Fibroblast of gingiva (primary cell): ENCODE data around the gene NSG1.
"Not testable (repeated sequence)": the region's sequence is repeated elsewhere in the genome, so short reads cannot be mapped to it uniquely, and the experiment has no call there.

Experiments used
- DNase-seq: peaks from one replicate; pipeline ENCODE4 v3.0.0-alpha.2; 2011; ENCODE audit warnings: low read depth

The NSG1 gene

GRCh38 chr4:4386736-4387392 lies at the start of gene NSG1:
Gene NSG1, plus strand, starts transcription at chr4:4387102. Its CDS starts 528 bp downstream, at chr4:4387630.
- DNase-seq, result no peak

GRCh38 chr4:4338210-4339001 lies 48.5 kb upstream of the NSG1 start:
- no peak for DNase-seq

GRCh38 chr4:4339504-4340085 lies 47.3 kb upstream of the NSG1 start:
- DNase-seq, result no peak

GRCh38 chr4:4341861-4342650 lies 44.8 kb upstream of the NSG1 start:
- no peak for DNase-seq

- DNase-seq, result no peak
Measured at GRCh38 chr4:4343038-4343437, 43.9 kb upstream of the NSG1 start.

GRCh38 chr4:4344915-4345527 lies 41.9 kb upstream of the NSG1 start:
- DNase-seq, result no peak

GRCh38 chr4:4347585-4347984 lies 39.3 kb upstream of the NSG1 start:
- DNase-seq, result no peak

- not testable (repeated sequence) for DNase-seq
Measured at GRCh38 chr4:4348585-4348984, 38.3 kb upstream of the NSG1 start.

GRCh38 chr4:4349867-4350266 lies 37.0 kb upstream of the NSG1 start:
- DNase-seq, result no peak

- DNase-seq, result no peak
Measured at GRCh38 chr4:4350909-4351308, 36.0 kb upstream of the NSG1 start.

- no peak for DNase-seq
Measured at GRCh38 chr4:4355302-4355701, 31.6 kb upstream of the NSG1 start.

GRCh38 chr4:4356106-4357041 lies 30.5 kb upstream of the NSG1 start:
- no peak for DNase-seq

- DNase-seq, result no peak
Measured at GRCh38 chr4:4358093-4358854, 28.6 kb upstream of the NSG1 start.

- DNase-seq, result no peak
Measured at GRCh38 chr4:4361883-4362282, 25.0 kb upstream of the NSG1 start.

GRCh38 chr4:4362991-4363697 lies 23.8 kb upstream of the NSG1 start:
- no peak for DNase-seq

GRCh38 chr4:4364061-4364460 lies 22.8 kb upstream of the NSG1 start:
- DNase-seq, result no peak

GRCh38 chr4:4364486-4365208 lies 22.3 kb upstream of the NSG1 start:
- DNase-seq, result no peak

- no peak for DNase-seq
Measured at GRCh38 chr4:4368809-4369580, 17.9 kb upstream of the NSG1 start.
